ENCODE measurements around the gene RET. TPM values are rescaled to one million over a fixed set of nuclear protein-coding genes. Genes with fewer than 3 reads are reported as not detected.
A peak's percentile ranks its signal among the peaks of the same experiment; 100 is the strongest.

The RET gene
- total and polyA plus RNA-seq, 2 of the 8 experiments (the other 6 are each of a cell fraction or from before 2014, with no cell fraction given), result 6.7 to 8.4 TPM

- Histone ChIP-seq H4K20me1 (replicated peaks in 1 of 2; ENCODE audit: control insufficient read depth in 1 of 2, insufficient read depth in 2 of 2, low read length in 2 of 2) (no peaks in the 10 kb centered on the region), H3K79me1 (ENCODE audit: low read depth, low read length) (no peaks in the 10 kb centered on the region)
- 84% methylated on average over 5 of the region's 5 CpGs; no CpG with 5 or more reads in 1 of the 2 experiments for WGBS, 2 experiments (ENCODE audit: extremely low coverage in 1 of 2, insufficient coverage in 1 of 2, insufficient read length in 1 of 2, insufficient replicate concordance in 2 of 2, low coverage in 1 of 2, low lambda C conversion rate in 2 of 2, missing lambda C conversion rate in 1 of 2)
Measured at GRCh38 chr10:43048301-43049051, 28.4 kb upstream of the RET start.

More at GRCh38 chr10:43048301-43049051, 28.4 kb upstream of the RET start:
- no peaks in the 10 kb centered on the region for H3K23me2 ChIP-seq (ENCODE audit: low read depth, low read length)
- no peak overlapping the region for H3K23ac ChIP-seq (ENCODE audit: insufficient read length)
- TF ChIP-seq MAFK (IDR thresholded peaks at IDR 0.05; ENCODE audit: low read depth, low read length), result no peak
- H3K9ac ChIP-seq (replicated peaks in 1 of 4; ENCODE audit: extremely low read depth in 1 of 4, low read depth in 3 of 4, low read length in 3 of 4), result no peak overlapping the region
- H3K27ac ChIP-seq (ENCODE audit: low read depth, low read length), result no peak overlapping the region
- ChIA-PET CTCF (ENCODE audit: partially characterized antibody) (interaction anchor here (1.0 to 1.8 kb wide), 6 partner anchors 12 to 183 kb away, joined by 3 to 7 read pairs (median 6); no protein-coding TSS in a partner anchor), POLR2A (ENCODE audit: partially characterized antibody) (no interaction called here)
- no peak overlapping the region for H2BK12ac ChIP-seq (ENCODE audit: low read depth, low read length)
- H4K8ac ChIP-seq (ENCODE audit: extremely low read depth, insufficient read depth, low read length), result no peak overlapping the region
- H2BK15ac ChIP-seq (ENCODE audit: low read length), result no peak overlapping the region
- no peak overlapping the region for H2AFZ ChIP-seq (ENCODE audit: low read length)
- peaks cover 0 to 17% (median 9%) of the 10 kb centered on the region in 4 experiments; a peak in 6 of 7 replicates for H3K4me1 ChIP-seq (replicated peaks in 1 of 4; ENCODE audit: control insufficient read depth in 3 of 4, insufficient read depth in 4 of 4, low read length in 3 of 4)
- FAIRE-seq, result no peak
- H2BK20ac ChIP-seq (ENCODE audit: low read length), result no peak overlapping the region
- no peaks in the 10 kb centered on the region for H3K27me3 ChIP-seq (replicated peaks in 1 of 4; ENCODE audit: control insufficient read depth in 3 of 4, extremely low read depth in 1 of 4, insufficient read depth in 3 of 4, low read length in 3 of 4)
- H4K5ac ChIP-seq (ENCODE audit: insufficient read length, low read depth, low read length), result no peak overlapping the region
- no peak overlapping the region for H3K4me3 ChIP-seq (ENCODE audit: extremely low read depth in 1 of 4, insufficient read depth in 2 of 4, low read depth in 3 of 4, low read length in 4 of 4)
- no peak overlapping the region for H3K56ac ChIP-seq (replicated peaks; ENCODE audit: insufficient read length, low read depth, low read length)
- H3K79me2 ChIP-seq (ENCODE audit: control insufficient read depth in 1 of 2, insufficient read depth in 2 of 2, low read length in 2 of 2), result no peaks in the 10 kb centered on the region
- H3K4me2 ChIP-seq (ENCODE audit: insufficient read depth in 1 of 2, low read depth in 2 of 2, low read length in 2 of 2), result no peak overlapping the region
- no peak overlapping the region for H4K91ac ChIP-seq (replicated peaks; ENCODE audit: insufficient read length, low read length)
- H3K36me3 ChIP-seq (ENCODE audit: control insufficient read depth in 2 of 4, insufficient read depth in 4 of 4, low read length in 3 of 4), result no peaks in the 10 kb centered on the region
- H3K14ac ChIP-seq (ENCODE audit: insufficient read length), result no peak overlapping the region
- H2AK5ac ChIP-seq (ENCODE audit: low read depth, low read length), result no peak overlapping the region
- no peak overlapping the region for H3K4ac ChIP-seq (replicated peaks; ENCODE audit: insufficient read length, low read depth, low read length)
- H2BK5ac ChIP-seq (ENCODE audit: low read depth, low read length), result no peak overlapping the region
- no peaks in the 10 kb centered on the region for H3K9me3 ChIP-seq (ENCODE audit: insufficient read depth in 2 of 2, low read depth in 1 of 2, low read length in 1 of 2)
- H3K18ac ChIP-seq (ENCODE audit: extremely low read depth, low read length), result peak overlapping the region; percentile 48; the same call in 1 of the 2 replicates
- no peak for DNase-seq (ENCODE audit: low read depth in 1 of 2, low spot score in 2 of 2)
- no peak overlapping the region for H2BK120ac ChIP-seq (replicated peaks; ENCODE audit: low read depth, low read length)

All from H1 (cell line).